GM12801 (cell line): Measurements from ENCODE around the gene RABL6.

Experiments
- CTCF ChIP-seq: IDR thresholded peaks from one replicate; pipeline ENCODE4 v1.5.1; 2011; ENCODE audit warnings: control low read depth; ENCODE audit not compliant: insufficient read length; ENCODE audit errors: extremely low read depth

Gene RABL6

GRCh38 chr9:136806067-136806466 lies 1.7 kb upstream of the RABL6 start:
- no peak for TF ChIP-seq CTCF

GRCh38 chr9:136806631-136807201 lies 1.0 kb upstream of the RABL6 start:
- no peak for TF ChIP-seq CTCF

- no peak for TF ChIP-seq CTCF
Measured at GRCh38 chr9:136808075-136808805, 492 bp downstream of the RABL6 start.

- no peak for TF ChIP-seq CTCF
Measured at GRCh38 chr9:136808806-136809158, 1.0 kb downstream of the RABL6 start.

GRCh38 chr9:136814725-136815421 lies 7.1 kb downstream of the RABL6 start:
- TF ChIP-seq CTCF = no peak

GRCh38 chr9:136815422-136815782 lies 7.7 kb downstream of the RABL6 start:
- no peak for TF ChIP-seq CTCF

- no peak for TF ChIP-seq CTCF
Measured at GRCh38 chr9:136820971-136821825, 13.4 kb downstream of the RABL6 start.
